IPS-15b (cell line): ENCODE results near the gene CAMK2B.

Experiments used
- H3K27me3 ChIP-seq: one replicate; pipeline ENCODE4 v1.6.1; 2013; ENCODE audit warnings: low read length; ENCODE audit not compliant: control insufficient read depth, insufficient read depth
- H3K36me3 ChIP-seq: one replicate; pipeline ENCODE4 v1.6.1; 2013; ENCODE audit warnings: low read length; ENCODE audit not compliant: control insufficient read depth, insufficient read depth
- H3K4me1 ChIP-seq: one replicate; pipeline ENCODE4 v1.6.1; 2013; ENCODE audit warnings: mild to moderate bottlenecking, low read length; ENCODE audit not compliant: control insufficient read depth, insufficient read depth
- H3K4me3 ChIP-seq: one replicate; pipeline ENCODE4 v1.5.1; 2013; ENCODE audit warnings: low read depth, low read length
- H3K9ac ChIP-seq: one replicate; pipeline ENCODE4 v1.6.1; 2013; ENCODE audit warnings: low read depth, mild to moderate bottlenecking, low read length
- H3K9me3 ChIP-seq: one replicate; pipeline ENCODE4 v1.6.1; 2013; ENCODE audit warnings: mild to moderate bottlenecking, low read length; ENCODE audit not compliant: control insufficient read depth, insufficient read depth

CAMK2B gene

DNA sequence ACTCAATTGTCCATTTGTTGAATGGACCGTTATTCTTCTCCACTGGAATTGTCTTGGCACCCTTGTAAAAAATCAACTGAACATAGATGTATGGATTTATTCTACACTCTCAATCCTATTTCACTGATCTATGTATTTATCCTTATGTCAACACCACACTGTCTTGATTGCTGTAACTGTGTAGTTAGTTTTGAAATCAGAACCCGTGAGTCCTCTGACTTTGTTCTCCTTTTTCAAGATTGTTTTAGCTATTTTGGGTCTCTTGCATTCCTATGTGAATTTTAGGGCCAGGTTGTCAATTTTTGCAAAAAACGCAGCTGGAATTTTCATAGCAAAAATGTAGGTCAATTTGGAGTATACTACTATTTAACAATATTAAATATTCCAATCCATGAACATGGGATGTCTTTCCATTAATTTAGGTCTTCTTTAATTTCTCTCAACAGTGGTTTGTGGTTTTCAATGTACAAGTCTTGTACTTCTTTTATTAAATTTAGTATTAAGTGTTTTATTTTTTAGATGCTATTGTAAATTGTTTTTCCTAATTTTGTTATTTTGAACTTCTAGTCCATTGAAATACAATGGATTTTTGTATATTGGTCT lies 10.0 kb downstream of the CAMK2B start:
- Histone ChIP-seq H3K4me3 (no peak overlapping the region), H3K27me3 (peaks cover 13% of the 10 kb centered on the region), H3K4me1 (no peaks in the 10 kb centered on the region), H3K9ac (no peak overlapping the region), H3K36me3 (no peaks in the 10 kb centered on the region), H3K9me3 (no peaks in the 10 kb centered on the region)

DNA sequence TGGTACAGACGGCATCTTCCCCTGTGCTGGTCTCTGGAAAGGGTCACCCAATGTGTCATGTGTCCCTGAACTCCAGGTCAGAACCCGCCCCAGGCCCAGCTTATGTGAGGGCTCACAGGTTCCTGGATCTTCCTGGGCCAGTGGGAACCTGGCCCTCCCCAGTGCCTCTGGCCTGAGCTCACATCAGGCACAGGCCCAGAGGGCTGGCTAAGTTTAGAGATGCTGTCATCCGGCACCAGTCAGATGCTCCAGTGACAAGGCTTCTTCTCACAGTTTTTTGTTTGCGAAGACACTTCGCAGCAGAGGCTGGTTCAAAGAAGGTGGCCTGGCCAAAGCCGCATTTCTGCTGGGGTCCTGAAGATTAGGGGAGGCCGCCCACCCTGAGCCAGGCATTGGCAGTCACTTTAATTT lies 11.8 kb downstream of the CAMK2B start:
- Histone ChIP-seq H3K4me3 (no peak overlapping the region), H3K27me3 (peaks cover 30% of the 10 kb centered on the region), H3K36me3 (no peaks in the 10 kb centered on the region), H3K9ac (no peak overlapping the region), H3K4me1 (no peaks in the 10 kb centered on the region), H3K9me3 (no peaks in the 10 kb centered on the region)

DNA sequence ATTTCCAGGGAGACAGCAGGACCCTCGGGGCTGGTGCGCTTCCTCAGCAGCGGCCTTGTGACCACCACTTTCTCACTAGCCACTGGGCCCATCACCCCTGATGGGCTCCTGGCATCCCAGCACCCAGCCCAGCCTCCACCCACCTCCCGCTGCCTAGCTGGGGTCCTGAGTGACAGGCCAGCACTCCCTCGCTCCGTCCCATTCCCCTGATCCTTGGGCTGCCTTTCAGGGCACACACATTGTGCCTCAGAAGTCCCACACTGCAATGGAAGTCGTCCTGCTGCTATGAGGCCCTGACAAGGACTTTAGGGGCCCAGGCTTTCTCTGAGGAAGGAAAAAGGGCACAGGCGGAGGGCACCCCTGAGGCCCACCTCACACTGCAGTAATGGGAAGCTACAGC lies 12.4 kb downstream of the CAMK2B start:
- Histone ChIP-seq H3K9ac (no peak overlapping the region), H3K4me3 (no peak overlapping the region), H3K9me3 (no peaks in the 10 kb centered on the region), H3K36me3 (no peaks in the 10 kb centered on the region), H3K4me1 (no peaks in the 10 kb centered on the region), H3K27me3 (peaks cover 34% of the 10 kb centered on the region)

DNA sequence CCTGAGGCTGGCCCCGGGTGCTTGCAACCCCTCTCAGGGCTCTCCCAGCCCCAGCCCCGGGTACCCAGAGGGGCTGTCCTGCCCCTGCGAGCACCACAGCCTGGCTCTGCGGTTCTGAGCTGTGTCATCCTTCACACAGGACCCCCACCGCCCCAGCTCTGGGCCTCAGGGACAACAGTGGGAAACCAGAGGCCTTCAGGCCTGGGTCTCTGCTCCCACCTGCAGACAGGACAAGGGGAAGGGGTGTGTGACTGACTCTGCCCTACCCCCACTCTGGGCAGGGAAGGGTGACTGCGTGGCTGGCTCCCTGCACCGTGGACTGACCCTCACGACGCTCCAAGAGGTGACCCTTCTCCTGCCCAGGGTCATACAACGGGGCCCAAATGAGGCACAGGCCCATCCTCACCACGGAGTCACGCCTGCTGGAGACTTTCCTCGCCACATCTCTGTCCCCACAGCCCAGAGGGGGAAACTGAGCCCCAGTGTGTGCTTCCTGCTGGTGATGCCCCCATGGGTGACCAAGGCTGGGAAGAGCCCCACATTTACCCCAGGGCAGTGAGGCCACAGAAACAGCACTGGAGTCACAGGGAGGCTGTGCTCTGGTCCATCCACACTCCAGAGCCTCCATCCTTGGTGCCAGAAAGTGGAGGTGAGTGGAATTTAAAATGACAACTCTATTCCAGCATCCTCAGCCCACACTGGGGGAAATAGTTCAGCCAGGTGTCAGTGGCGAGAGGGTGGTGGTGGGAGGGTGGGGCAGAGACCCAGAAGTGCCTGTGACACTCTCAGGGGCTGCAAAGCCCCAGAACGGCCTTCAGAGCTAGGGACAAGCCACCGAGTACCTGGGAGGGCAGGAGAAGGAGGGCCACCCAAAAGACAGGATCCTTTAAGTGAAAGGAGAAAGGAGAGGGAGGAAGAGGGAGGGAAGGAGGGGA lies 13.6 kb downstream of the CAMK2B start:
- Histone ChIP-seq H3K9ac (no peak overlapping the region), H3K4me3 (no peak overlapping the region), H3K36me3 (no peaks in the 10 kb centered on the region), H3K27me3 (peaks cover 39% of the 10 kb centered on the region), H3K4me1 (no peaks in the 10 kb centered on the region), H3K9me3 (no peaks in the 10 kb centered on the region)

DNA sequence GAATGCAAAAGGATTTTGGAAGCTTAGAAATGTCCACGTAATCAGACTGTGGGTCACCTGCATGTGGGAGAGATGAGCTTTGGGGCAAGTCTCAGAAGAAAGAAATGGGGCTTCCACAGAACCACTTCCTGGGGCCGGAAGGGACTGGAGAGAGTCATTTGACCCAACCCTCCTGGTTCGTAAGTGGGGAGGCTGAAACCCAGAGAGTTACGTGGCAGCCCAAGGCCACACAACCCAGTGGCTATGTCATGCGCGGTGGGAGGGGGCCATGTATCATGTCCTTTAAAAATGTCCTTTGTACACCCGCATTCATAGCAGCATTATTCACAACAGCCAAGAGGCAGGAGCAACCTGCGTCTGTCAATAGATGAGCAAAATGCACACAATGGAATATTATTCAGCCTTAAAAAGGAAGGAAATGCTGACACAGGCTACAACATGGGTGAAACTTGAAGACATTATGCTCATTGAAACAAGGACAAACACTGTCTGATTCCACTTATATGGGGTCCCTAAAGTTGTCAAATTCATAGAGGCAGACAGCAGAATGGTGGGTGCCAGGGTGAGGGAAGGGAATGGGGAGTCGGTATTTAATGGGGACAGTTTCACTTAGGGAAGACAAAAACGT lies 15.1 kb downstream of the CAMK2B start:
- H3K9ac ChIP-seq, result no peak overlapping the region
- peak overlapping the region; percentile 52 for H3K4me3 ChIP-seq
- H3K27me3 ChIP-seq, result peaks cover 39% of the 10 kb centered on the region
- H3K36me3 ChIP-seq, result no peaks in the 10 kb centered on the region
- no peaks in the 10 kb centered on the region for H3K4me1 ChIP-seq
- no peaks in the 10 kb centered on the region for H3K9me3 ChIP-seq

DNA sequence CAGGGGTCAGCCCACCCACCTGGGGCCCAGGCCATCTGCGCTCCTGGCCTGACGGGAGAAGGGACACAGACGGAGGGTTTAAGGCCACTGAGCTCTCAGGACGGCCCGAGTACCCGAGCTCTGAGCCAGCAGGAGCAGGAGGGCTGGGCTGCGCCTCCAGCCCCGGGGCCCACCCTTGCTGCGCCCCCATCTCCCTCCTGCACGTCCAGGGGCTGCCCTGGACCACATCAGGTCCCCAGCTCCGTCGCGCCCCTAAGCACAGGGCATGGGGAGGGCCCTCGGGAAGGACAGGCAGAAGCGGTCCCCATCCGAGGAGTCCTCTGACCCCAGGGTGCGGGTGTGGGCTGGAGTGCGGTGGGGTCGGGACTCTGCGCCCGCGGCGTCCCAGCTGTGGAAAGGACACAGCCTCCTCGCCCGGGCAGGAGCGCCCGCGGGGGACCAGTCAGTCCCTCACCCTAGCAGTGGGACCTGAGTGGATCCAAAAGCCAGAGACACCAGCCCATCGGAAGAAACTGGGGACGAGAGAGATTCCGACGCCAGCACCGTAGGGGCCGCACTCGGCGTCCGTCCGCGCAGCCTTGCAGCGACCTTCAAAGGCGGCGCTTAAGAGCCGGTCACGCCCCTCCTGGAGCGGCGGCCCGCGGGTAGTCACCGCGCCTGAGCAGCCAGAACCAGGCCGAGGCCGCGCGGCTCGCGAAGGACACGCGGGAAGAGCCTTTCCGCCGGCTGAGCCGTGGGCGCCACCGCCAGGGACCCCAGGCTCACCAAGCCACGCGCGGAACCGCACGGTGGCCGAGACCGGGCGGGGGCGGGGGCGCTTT lies 15.9 kb downstream of the CAMK2B start:
- Histone ChIP-seq H3K9me3 (no peaks in the 10 kb centered on the region), H3K27me3 (peaks cover 39% of the 10 kb centered on the region), H3K36me3 (no peaks in the 10 kb centered on the region), H3K4me3 (peak overlapping the region; percentile 52), H3K4me1 (no peaks in the 10 kb centered on the region), H3K9ac (no peak overlapping the region)

DNA sequence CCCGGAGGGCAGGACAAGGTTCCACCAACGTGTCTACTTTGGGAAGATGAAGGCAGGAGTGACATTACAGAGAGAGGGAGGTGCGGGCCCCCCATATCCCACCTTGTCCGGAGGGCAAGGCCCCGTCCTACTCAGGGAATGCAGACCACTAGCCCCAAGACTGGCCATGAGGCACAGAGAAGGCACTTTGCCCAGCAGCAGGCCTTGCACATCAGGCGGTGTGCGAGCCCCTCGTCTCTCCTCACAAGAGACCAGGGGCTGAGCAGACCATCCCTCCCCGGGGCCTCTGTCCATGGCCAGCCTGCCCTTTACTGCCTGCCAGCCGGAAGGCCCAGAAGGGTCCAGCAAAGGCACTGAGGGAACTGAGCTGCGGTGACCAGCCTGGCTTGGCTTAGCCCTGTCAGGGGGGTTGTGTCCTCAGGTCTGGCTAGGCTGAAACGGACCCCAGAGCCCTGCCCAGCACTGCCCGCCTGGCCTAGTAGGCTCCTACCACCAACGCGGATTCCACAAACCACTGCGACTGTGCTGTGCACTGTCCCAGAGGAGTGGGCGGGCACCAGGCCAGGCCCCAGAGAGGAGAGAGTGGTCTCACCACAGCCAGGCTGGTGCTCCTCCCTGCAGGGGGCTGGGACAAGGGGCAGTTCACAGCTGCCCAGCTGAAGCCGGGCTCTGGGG lies 16.7 kb downstream of the CAMK2B start:
- Histone ChIP-seq H3K27me3 (peaks cover 39% of the 10 kb centered on the region), H3K9me3 (no peaks in the 10 kb centered on the region), H3K36me3 (no peaks in the 10 kb centered on the region)

DNA sequence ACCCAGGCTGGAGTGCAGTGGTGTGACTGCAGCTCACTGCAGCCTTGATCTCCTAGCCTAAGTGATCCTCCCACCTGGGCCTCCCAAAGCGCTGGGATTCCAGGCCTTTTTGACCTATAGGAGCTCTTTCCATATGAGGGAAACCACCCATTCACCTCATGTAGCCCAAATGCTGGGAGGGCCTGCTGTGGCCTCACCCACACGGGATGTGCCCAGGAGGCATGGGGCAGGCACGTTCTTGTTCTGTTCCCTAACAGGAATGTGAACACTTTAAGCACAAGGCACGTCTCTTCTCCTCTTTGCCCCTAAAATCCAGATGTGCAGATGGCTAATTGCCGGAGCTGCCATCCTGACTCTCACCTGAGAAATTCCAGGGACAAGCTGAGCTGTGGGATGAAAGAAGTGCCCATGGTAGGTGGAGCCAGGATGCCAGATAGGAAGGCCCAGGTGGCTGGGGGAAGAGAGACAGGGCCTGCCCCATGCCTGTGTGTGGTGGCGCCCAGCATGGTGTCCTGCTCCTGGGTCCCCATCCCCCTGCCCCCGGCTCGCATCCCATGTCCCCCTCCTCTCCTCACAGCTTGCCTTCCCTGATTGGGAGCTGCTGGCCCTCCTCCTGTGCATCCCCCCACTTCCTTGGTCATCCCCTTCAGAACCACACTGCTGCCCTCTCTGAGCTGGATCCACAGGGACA lies 17.3 kb downstream of the CAMK2B start:
- Histone ChIP-seq H3K9ac (no peak overlapping the region), H3K36me3 (no peaks in the 10 kb centered on the region), H3K4me1 (no peaks in the 10 kb centered on the region), H3K27me3 (peaks cover 39% of the 10 kb centered on the region), H3K9me3 (no peaks in the 10 kb centered on the region), H3K4me3 (no peak overlapping the region)

More for the DNA sequence above, 16.7 kb downstream of the CAMK2B start:
- Histone ChIP-seq H3K9ac (no peak overlapping the region), H3K4me1 (no peaks in the 10 kb centered on the region), H3K4me3 (peak overlapping the region; percentile 52)

DNA sequence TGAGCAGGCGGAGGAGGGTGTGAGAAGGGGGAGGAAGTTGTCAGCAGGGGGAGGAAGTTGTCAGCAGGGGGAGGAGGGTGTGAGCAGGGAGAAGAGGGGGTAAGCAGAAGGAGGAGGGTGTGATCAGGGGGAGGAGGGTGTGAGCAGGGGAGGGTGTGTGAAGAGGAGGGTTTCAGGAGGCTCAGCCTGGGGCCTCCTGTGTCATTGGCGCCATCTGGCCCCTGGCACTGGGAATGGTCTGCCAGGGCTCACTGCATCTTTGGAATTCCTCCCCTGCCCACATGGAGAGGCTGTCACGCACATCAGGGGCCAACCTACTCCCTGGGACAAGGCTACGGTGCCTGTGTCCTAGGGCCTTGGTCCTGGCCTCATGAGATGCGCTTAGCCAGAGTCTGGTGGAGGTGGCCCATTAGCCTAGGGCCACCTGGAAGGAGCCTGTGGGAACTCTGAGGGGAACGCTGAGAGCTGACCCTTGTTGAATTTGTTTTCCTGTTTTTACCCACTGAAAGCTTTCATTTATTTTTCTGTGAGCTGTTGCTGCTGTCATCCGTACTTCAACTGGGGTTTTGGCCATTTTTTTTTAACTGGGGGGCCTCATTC lies 18.0 kb downstream of the CAMK2B start:
- H3K36me3 ChIP-seq, result no peaks in the 10 kb centered on the region
- no peak overlapping the region for H3K9ac ChIP-seq
- H3K4me3 ChIP-seq, result no peak overlapping the region
- H3K9me3 ChIP-seq, result no peaks in the 10 kb centered on the region
- H3K27me3 ChIP-seq, result peaks cover 39% of the 10 kb centered on the region
- no peaks in the 10 kb centered on the region for H3K4me1 ChIP-seq

DNA sequence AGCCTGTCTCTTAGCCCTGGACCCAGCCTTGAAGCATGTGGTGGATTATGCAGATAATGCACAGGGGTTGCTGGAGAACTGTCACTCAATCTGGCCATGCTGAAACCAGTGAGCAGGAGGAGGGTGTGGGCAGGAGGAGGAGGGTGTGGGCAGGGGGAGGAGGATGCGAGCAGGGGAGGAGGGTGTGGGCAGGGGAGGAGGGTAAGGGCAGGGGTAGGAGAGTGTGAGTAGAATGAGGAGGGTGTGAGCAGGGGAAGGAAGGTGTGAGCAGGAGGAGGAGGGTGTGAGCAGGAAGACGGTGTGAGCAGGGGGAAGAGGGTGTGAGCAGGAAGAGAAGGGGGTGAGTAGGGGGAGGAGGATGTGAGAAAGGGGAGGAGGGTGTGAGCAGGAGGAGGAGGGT lies 18.8 kb downstream of the CAMK2B start:
- H3K4me3 ChIP-seq, result no peak overlapping the region
- H3K9ac ChIP-seq, result no peak overlapping the region
- H3K27me3 ChIP-seq, result peaks cover 35% of the 10 kb centered on the region

More for the DNA sequence above, 18.8 kb downstream of the CAMK2B start:
- Histone ChIP-seq H3K36me3 (no peaks in the 10 kb centered on the region), H3K4me1 (no peaks in the 10 kb centered on the region), H3K9me3 (no peaks in the 10 kb centered on the region)
